Measurements from ENCODE around the gene RETREG1.
"Not testable (repeated sequence)": the region's sequence is repeated elsewhere in the genome, so short reads cannot be mapped to it uniquely, and the experiment has no call there.

Gene RETREG1

GRCh38 chr5:16616536-16617273 lies at the start of gene RETREG1:
Gene RETREG1, minus strand, starts transcription at chr5:16616997. Its CDS starts 26 bp downstream, at chr5:16616971.
- DNase-seq: peak in 1 of 2 donors; percentile 74

GRCh38 chr5:16666130-16666882 lies 49.5 kb upstream of the RETREG1 start:
- DNase-seq: no peak

- no peak for DNase-seq
These were observed 48.8 kb upstream of the RETREG1 start for GRCh38 chr5:16665601-16666000.

GRCh38 chr5:16664368-16664767 lies 47.6 kb upstream of the RETREG1 start:
- DNase-seq: no peak

GRCh38 chr5:16663840-16664239 lies 47.0 kb upstream of the RETREG1 start:
- DNase-seq: no peak

GRCh38 chr5:16661713-16662112 lies 44.9 kb upstream of the RETREG1 start:
- no peak for DNase-seq

GRCh38 chr5:16660982-16661381 lies 44.2 kb upstream of the RETREG1 start:
- DNase-seq: no peak

GRCh38 chr5:16659536-16659935 lies 42.7 kb upstream of the RETREG1 start:
- DNase-seq: no peak

- DNase-seq: no peak
These were observed 39.9 kb upstream of the RETREG1 start for GRCh38 chr5:16656561-16657191.

- no peak for DNase-seq
These were observed 38.0 kb upstream of the RETREG1 start for GRCh38 chr5:16654647-16655334.

GRCh38 chr5:16648739-16649138 lies 31.9 kb upstream of the RETREG1 start:
- DNase-seq: not testable (repeated sequence)

GRCh38 chr5:16644301-16644889 lies 27.6 kb upstream of the RETREG1 start:
- DNase-seq: no peak

- no peak for DNase-seq
These were observed 26.1 kb upstream of the RETREG1 start for GRCh38 chr5:16642867-16643266.

GRCh38 chr5:16639206-16639605 lies 22.4 kb upstream of the RETREG1 start:
- DNase-seq: no peak

- no peak for DNase-seq
These were observed 11.6 kb upstream of the RETREG1 start for GRCh38 chr5:16628376-16628775.

GRCh38 chr5:16626696-16627264 lies 10.0 kb upstream of the RETREG1 start:
- DNase-seq: no peak

- no peak for DNase-seq
These were observed 8.3 kb upstream of the RETREG1 start for GRCh38 chr5:16625096-16625495.

- no peak for DNase-seq
These were observed 2.3 kb upstream of the RETREG1 start for GRCh38 chr5:16619136-16619535.

- no peak for DNase-seq
These were observed 1.5 kb upstream of the RETREG1 start for GRCh38 chr5:16618138-16618897.

- no peak for DNase-seq
These were observed 624 bp upstream of the RETREG1 start for GRCh38 chr5:16617274-16617968.
